ENCODE data around the gene CIAO2B.
"Not testable (repeated sequence)": the region's sequence is repeated elsewhere in the genome, so short reads cannot be mapped to it uniquely, and the experiment has no call there.

The CIAO2B gene

DNA sequence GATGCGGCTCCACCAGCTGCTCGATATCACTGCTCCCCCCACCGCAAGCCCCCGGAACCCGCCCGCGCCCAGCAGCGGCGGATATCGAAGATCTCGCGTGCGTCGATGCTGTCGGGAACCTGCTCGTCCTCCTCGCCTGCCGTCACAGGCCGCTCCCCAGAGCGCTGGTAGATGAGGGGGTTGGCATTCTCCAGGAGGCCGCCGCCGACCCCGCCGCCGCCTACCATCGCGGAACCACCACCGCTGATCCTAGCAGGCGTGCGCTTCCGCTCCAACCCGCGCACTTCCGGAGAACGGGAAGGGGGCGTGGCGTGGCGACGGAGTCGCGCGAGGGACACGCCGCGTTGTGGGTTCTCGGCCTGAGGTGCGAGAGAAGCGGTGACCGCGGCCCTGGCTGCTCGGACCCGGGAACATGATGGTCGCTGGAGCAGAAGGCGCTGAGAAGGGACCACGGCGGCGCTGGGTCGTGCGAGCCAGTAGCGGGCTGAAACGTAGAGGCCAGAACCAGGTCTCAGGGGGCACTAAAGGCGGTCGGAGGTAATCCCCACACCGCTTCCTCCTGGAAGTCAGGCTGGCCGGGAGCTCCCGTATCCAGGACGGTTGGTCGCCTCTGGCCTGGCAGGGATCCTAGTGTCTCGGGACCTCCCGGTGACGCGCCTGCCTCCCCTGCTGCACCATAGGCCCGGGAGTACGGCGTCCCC lies at the start of gene CIAO2B:
Gene CIAO2B (minus strand): TSS at position 265 of the 701 bp plus-strand sequence. CDS start 38 bp downstream, at position 227.
- no peak for DNase-seq (ENCODE audit: low read depth)

DNA sequence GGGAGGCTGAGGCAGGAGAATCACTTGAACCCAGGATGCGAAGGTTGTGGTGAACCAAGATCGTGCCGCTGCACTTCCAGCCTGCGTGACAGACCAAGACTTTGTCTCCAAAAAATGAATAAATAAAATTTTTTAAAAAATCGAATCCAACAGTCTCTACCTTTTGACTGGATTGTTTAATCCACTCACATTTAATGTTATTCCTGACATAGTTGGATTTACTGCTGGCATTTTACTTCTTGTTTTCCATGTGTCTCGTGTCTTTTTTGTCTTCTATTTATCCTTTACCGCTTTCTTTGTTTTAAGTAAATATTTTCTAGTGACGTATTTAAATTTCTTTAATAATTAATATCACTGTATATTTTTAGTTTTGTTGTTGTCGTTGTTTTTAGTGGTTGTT lies 48.8 kb upstream of the CIAO2B start:
- DNase-seq (ENCODE audit: low read depth) = no peak

DNA sequence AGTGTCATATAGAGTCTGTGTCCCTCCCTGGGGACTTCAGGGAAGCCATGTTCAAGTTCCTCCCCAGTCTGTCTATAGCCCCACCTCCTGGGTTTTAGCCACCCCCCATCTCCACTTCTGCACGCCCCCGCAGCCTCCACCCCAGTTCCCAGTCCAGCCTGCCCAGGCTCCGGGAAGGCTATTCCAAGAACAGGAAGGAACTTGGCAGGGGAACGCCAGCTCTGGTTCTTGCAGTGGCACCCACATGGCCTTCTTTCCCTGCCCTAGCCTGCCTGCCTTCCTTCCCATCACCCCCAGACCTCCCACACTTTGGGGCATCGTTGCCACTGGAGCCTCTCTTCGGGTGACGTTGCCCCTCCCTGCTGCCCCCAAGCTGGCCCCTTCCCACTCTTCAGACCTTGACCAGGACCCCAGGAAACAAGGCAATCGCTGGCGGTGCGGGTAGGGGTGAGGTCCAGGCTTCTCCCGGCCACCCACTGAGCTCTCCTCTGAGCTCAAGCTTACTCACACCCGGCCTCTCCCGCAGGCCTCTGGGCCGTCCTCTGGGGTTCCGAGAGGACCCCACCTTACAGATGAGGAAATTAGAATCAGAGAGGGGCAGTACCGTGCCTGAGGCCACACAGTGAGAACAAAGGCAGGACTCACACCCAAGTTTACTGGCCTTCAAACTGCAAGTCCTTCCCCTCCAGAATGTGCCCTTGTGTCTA lies 45.0 kb upstream of the CIAO2B start:
- no peak for DNase-seq (ENCODE audit: low read depth)

DNA sequence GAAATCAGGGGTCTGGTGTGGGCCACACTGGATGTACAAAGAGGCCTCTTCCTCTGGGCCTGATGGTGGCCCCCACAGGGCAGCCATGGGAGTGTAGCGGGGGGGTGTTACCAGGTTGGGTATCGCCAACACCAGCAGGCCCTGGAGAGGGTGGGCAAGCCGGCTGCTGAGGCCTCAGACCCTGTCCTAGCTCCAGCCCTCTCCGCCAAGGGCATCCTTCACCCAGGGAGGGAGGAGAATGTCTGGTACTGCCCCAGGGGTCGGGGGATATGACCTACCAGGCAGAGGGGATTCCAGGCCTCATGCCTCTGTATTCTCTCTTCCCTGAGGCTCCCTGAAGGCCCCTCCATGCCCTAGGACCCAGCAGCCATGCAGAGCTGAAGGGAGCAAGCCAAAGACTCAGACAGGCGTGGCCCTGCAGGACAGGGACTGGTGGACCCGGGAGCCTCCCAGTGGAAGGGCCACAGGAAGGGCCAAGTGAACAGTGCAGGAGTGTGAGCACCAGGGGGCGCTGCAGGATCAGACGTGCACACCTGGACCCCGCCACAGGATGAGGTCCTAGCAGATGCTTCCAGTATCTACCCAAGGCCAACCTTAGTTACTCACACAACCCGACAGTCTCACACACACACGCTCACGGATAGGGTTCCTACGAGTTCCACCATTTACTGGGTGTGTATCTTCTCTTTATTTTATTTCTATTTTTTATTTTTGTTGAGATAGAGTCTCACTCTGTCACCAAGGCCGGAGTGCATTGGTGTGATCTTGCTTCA lies 43.3 kb upstream of the CIAO2B start:
- peak; percentile 47 for DNase-seq (ENCODE audit: low read depth)

DNA sequence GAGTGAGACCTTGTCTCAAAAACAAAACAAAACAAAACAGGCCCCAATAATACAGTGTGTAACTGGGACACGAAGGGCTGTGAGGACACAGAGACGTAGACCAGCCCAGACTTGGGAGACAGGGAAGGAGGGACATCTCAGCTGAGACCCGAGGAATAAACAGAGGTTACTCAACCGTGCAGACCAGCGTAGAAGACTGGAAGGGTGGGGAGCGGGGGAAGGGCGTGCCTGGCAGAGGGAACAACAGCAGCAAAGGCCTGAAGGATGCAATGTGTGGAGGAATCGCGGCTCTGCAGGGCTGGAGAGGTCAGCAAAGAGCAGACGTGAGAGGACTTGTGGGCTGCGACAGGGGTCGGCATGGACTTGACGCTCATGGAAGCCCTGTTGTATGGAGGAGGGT lies 42.5 kb upstream of the CIAO2B start:
- DNase-seq (ENCODE audit: low read depth) = no peak

DNA sequence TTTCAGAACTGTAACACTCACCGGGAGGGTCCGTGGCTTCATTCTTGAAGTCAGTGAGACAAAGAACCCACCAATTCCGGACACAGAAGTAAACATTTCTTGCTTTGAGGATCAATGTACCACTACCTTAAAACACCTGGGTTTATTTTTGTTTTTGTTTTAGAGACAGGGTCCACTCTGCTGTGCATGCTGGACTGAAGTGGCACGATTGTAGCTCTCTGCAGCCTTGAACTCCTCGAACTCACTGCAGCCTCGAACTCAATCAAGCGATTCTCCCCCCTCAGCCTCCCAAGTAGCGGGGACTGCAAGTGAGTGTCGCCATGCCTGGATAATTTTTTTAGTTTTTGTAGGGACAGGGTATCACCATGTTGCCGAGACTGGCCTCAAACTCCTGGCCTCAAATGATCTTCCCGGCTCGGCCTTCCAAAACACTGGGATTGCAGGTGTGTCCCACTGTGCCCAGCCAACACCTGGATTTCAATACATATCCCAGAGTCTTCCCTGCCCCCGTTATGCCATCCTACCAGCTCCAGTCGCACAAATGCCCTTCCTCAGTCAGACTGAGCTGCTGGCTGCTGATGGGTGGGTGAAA lies 41.2 kb upstream of the CIAO2B start:
- no peak for DNase-seq (ENCODE audit: low read depth)

DNA sequence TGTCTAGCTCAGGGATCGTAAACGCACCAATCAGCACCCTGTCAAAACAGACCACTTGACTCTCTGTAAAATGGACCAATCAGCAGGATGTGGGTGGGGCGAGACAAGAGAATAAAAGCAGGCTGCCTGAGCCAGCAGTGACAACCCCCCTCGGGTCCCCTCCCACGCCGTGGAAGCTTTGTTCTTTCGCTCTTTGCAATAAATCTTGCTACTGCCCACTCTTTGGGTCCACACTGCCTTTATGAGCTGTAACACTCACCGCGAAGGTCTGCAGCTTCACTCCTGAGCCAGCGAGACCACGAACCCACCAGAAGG lies 40.7 kb upstream of the CIAO2B start:
- DNase-seq (ENCODE audit: low read depth) = not testable (repeated sequence)

DNA sequence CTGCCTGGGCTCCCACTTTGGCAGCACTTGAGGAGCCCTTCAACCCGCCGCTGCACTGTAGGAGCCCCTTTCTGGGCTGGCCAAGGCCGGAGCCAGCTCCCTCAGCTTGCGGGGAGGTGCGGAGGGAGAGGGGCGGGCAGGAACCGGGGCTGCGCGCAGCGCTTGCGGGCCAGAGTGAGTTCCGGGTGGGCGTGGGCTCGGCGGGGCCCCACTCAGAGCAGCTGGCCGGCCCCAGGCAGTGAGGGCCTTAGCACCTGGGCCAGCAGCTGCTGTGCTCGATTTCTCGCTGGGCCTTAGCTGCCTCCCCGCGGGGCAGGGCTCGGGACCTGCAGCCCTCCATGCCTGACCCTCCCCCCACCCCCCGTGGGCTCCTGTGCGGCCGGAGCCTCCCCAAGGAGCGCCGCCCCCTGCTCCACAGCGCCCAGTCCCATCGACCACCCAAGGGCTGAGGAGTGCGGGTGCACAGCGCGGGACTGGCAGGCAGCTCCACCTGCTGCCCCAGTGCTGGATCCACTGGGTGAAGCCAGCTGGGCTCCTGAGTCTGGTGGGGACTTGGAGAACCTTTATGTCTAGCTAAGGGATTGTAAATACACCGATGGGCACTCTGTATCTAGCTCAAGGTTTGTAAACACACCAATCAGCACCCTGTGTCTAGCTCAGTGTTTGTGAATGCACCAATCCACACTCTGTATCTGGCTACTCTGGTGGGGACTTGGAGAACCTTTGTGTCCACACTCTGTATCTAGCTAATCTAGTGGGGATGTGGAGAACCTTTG lies 40.1 kb upstream of the CIAO2B start:
- not testable (repeated sequence) for DNase-seq (ENCODE audit: low read depth)

DNA sequence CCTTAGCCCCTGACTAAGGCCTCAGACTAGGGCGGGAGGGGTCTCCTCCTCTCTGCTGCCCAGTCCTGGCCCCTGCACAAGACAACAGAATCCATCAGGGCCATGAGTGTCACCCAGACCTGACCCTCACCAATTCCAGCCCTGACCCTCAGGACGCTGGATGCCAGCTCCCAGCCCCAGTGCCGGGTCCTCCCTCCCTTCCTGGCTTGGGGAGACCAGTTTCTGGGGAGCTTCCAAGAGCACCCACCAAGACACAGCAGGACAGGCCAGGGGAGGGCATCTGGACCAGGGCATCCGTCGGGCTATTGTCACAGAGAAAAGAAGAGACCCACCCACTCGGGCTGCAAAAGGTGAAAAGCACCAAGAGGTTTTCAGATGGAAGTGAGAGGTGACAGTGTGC lies 39.5 kb upstream of the CIAO2B start:
- no peak for DNase-seq (ENCODE audit: low read depth)

DNA sequence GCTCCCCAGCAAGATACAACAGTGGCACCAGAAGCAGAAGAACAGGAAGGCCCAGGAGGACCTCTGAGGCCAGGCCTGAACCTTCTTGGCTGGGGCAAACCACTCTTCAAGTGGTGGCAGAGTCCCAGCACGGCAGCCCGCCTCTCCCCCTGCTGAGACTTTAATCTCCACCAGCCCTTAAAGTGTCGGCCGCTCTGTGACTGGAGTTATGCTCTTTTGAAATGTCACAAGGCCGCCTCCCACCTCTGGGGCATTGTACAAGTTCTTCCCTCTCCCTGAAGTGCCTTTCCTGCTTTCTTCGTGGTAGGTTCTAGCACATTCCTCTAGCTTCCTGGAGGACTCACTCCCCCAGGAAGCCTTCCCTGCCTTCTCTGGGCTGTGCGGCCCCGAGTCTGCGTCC lies 38.8 kb upstream of the CIAO2B start:
- no peak for DNase-seq (ENCODE audit: low read depth)

DNA sequence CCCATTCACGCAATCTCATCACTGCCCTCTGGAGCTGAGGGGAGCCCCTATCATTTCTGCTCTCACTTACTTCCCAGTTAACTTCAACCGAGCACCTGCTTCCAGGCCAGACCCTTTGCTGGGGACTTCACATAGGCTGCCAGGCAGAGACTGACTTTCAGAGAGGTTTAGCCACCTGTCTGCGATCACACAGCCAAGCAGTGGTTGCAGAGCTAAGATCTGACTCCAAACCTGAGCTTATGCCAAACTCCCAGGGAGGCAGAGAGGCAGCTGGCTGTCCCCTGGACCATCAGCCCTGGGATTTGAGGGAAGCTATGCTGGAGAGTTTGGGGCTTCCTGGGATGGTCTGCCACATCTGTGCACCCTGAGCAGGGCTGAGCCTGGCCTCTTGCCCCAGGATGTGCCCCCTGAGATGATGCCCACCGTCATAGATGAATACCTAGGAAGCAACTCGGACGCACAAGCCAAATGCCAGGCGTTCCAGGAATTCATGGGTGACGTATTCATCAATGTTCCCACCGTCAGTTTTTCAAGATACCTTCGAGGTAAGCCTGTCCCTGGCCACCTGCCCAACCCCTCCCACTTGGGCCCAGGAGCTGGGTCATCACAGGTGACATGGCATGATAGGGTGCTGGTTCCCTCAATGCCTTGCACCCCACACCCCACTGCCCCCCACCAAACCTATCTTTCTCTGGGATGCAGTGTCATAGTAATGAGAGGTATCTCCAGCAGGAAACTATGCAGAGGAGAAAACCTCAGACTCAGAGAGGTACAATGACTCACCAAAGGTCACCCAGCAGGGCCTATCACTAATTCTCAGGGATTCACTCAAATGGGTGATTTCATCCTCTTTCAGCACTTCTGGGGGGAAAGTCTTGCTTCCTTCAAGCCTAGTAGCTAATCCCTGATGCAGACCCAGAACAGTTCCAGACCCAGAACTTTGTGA lies 36.8 kb upstream of the CIAO2B start:
- peak; percentile 42 for DNase-seq (ENCODE audit: low read depth)

DNA sequence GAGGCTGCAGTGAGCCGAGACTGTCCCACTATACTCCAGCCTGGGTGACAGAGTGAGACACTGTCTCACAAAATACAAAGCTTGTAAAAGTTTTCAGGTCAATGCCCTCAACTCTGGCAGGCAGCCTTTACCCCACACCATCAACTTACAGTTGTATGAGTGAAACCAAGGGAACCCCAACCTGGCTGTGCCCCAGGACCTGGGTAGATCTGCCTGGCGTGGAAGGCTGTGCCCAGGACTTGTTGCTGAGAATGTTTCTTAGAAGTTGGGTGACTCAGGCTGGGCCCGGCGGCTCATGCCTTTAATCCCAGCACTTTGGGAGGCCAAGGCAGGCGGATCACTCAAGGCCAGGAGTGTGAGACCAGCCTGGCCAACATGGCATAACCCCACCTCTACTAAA lies 34.6 kb upstream of the CIAO2B start:
- DNase-seq (ENCODE audit: low read depth) = no peak

DNA sequence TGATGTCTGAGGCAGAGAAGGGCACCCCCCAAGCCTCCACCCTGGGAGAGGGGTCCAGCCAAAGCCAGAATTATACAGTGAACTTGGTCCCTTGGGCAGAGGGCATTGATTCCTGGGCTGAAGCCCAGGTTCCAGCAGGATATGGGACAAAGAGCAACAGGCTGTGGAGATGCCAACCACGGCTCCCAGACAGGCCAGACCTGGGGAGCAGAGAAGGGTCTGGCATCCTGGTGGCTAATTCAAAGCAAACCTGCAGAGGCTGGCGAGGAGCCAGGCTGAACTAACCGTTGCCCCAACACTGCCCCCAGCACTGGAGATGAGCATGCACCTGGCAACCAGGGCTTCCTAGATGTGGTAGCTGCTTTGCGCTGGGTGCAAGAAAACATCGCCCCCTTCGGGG lies 29.8 kb upstream of the CIAO2B start:
- DNase-seq (ENCODE audit: low read depth) = no peak

DNA sequence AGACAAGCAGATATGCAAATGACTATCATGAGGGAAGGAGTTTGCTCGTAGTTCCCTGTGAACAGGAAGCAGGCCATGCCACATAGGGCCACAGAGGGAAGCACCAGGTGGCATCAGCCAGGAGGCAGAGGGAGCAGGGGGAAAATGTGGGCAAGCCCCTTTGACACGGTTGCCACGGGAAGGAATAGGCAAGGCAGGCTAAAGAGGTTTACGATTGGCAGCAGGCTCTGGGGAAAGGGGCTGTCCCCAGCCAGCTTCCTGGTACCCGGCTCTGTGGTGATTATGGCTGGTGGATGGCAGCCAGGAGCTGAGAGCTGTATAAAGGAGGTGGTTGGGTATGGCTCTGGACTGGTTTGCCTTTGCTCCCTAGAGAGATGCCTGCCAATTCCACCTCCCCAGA lies 27.7 kb upstream of the CIAO2B start:
- no peak for DNase-seq (ENCODE audit: low read depth)

DNA sequence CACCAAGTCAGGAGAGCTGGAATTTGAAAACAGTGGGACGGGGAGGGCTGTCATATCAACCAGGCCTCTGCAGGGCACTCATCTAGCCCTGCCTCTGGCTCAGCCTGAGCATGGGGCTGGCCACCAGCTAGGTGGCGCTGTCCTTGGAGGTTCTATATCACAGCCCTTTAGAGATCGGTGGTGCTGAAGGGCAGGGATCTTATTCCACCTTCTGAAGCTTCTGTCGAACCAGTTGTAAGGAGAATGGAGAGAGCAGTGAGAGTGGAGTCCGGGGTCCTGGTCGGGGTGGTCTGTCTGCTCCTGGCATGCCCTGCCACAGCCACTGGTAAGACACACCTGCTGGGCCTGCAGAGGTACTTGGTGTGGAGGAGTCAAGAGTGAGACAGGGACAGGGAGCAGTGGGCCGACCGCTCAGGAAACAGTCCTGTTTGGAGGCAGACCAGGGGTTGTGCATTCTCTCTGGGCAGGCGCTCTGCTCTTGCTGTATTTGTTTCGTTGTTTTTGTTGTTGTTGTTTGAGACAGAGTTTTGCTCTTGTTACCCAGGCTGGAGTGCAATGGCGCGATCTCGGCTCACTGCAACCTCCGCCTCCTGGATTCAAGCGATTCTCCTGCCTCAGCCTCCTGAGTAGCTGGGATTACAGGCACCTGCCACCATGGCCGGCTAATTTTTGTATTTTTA lies 27.0 kb upstream of the CIAO2B start, which contains the start of gene CES3:
Gene CES3 (plus strand): TSS at position 202 of the 680 bp plus-strand sequence. CDS start 42 bp downstream, at position 244.
- peak; percentile 40 for DNase-seq (ENCODE audit: low read depth)

DNA sequence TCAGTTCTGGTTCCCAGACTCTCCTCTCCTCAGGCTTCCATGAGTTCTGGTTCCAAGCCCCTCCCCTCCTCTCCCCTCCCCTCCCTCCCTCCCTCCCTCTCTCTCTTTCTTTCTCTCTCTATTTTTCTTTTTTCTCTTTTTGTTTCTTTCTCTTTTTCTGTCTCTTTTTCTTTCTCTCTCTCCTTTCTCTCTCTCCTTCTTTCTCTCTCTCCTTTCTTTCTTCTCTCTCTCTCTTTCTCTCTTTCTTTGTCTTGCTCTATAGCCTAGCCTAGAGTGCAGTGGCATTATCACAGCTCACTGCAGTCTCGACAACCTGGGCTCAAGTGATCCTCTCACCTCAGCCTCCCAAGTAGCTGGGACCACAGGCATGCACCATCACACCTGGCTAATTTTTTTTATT lies 26.1 kb upstream of the CIAO2B start:
- no peak for DNase-seq (ENCODE audit: low read depth)

DNA sequence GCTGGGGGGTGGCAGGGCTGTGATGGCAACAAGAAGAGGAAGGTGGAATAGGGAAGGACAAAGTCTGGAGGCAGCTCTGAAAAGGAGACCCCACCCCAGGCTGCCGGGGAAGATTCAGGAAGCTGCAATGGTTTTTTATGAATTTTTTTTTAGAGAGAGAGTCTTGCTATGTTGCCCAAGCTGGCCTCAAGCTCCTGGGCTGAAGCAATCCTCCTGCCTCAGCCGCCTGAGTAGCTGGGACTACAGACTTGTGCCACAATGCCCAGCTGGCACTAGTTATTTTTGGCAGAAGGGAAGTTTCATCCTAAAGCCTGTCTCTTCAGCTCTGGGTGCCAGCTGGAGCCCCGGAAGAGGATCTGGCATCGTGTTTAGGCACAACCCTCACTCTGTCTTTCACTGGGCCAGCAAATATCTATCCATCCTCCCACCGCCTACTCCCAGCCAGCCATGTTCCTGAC lies 25.5 kb upstream of the CIAO2B start:
- DNase-seq (ENCODE audit: low read depth) = no peak

DNA sequence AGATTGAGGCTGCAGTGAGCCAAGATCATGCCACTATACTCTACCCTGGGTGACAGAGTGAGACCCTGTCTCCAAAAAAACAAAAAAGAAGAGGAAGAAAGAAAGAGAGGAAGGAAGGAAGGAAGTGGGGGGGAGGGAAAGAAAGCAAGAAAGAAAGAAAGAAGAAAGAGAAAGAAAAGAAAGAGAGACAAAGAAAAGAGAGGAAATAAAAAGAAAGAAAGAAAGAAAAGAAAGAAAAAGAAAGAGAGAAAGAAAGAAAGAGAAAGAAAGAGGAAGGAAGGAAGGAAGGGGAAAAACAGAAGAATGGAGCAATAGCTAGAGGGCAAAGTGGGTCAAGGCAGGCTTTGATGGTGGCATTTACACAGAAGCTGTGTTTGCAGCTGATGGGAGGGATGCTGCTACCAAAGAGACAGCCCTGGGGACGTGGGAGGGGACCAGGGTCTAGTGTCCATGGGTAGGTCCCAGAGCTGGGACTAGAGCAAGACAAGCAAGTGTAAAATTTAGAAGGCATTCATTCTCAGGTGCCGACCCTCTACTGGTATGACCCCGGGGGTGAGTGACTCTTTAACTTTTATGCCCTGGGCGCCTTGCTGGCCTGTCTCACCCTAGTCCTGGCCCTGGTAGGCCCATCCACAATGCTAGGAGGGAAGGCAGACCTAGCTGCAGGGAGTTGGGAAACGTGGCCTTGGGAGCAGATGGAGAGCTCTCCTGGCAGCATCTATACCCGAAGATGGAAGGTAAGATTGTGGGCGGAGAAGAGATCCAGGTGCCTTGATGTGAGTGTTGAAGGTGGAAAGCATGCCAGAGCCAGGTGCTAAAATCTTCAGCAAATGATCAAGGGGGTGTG lies 24.9 kb upstream of the CIAO2B start:
- DNase-seq (ENCODE audit: low read depth) = no peak

DNA sequence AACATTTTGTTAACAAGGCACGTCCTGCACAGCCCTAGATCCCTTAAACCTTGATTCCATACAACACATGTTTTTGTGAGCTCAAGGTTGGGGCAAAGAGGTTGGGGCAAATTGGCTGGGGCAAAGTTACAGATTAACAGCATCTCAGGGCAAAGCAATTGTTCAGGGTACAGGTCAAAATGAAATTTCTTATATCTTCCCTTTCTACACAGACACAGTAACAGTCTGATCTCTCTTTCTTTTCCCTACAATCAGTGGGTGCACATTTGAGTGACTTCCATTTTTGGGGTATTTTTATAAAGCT lies 21.9 kb upstream of the CIAO2B start:
- DNase-seq (ENCODE audit: low read depth) = not testable (repeated sequence)
